CD14-positive monocyte (primary cell): ENCODE results near the gene EIF4A2. TPM values are rescaled to one million over a fixed set of nuclear protein-coding genes. Genes with fewer than 3 reads are reported as not detected.

ENCODE experiments used
- DNase-seq, 3 donors: peaks; one replicate each; pipeline ENCODE4 v3.0.0-alpha.2; 2011 to 2022
- H2AFZ ChIP-seq: 2 replicates; pipeline ENCODE4 v1.6.0; 2012; ENCODE audit warnings: mild to moderate bottlenecking, low read depth, low read length, inconsistent platforms; ENCODE audit not compliant: insufficient read depth, poor library complexity, severe bottlenecking
- H3K27ac ChIP-seq, 2 donors: 1 replicate in 1 of 2; 2 replicates in 1 of 2; pipeline ENCODE4 v1.5.1; 2012 to 2013; ENCODE audit warnings: low read length in 2 of 2, control low read depth in 1 of 2, inconsistent platforms in 1 of 2, low read depth in 1 of 2, mild to moderate bottlenecking in 1 of 2
- H3K27me3 ChIP-seq, 2 donors: one replicate each; pipeline versions ENCODE4 v1.6.0 to v1.6.1; 2011 to 2013; ENCODE audit warnings: low read length in 2 of 2; ENCODE audit not compliant: control insufficient read depth in 2 of 2, insufficient read depth in 2 of 2
- H3K36me3 ChIP-seq, 2 donors: replicated peaks in 1 of 2; 1 replicate in 1 of 2; 2 replicates in 1 of 2; pipeline versions ENCODE4 v1.5.1 to v1.6.1; 2012 to 2013; ENCODE audit warnings: low read length in 2 of 2, control low read depth in 1 of 2, inconsistent platforms in 1 of 2, mild to moderate bottlenecking in 1 of 2; ENCODE audit not compliant: insufficient read depth in 2 of 2, control insufficient read depth in 1 of 2
- H3K4me1 ChIP-seq, 2 donors: 1 replicate in 1 of 2; 2 replicates in 1 of 2; pipeline versions ENCODE4 v1.5.1 to v1.6.1; 2012 to 2013; ENCODE audit warnings: low read length in 2 of 2, control low read depth in 1 of 2, inconsistent platforms in 1 of 2, mild to moderate bottlenecking in 1 of 2, moderate library complexity in 1 of 2; ENCODE audit not compliant: insufficient read depth in 2 of 2, control insufficient read depth in 1 of 2
- H3K4me2 ChIP-seq: replicated peaks from 2 replicates; pipeline ENCODE3; 2012; ENCODE audit warnings: low read length, moderate library complexity, mild to moderate bottlenecking; ENCODE audit not compliant: poor library complexity, severe bottlenecking; ENCODE audit errors: extremely low read depth
- H3K4me3 ChIP-seq, 3 experiments: fragments of 200-600 bp in 1 of 3; sonication (generic) in 1 of 3; replicated peaks in 1 of 3; 1 replicate in 2 of 3; 2 replicates in 1 of 3; pipeline ENCODE4 v1.5.1; 2011 to 2013; ENCODE audit warnings: low read length in 3 of 3, mild to moderate bottlenecking in 3 of 3, control low read depth in 2 of 3, low read depth in 2 of 3, inconsistent platforms in 1 of 3, moderate library complexity in 1 of 3
- H3K79me2 ChIP-seq: 2 replicates; pipeline ENCODE4 v1.6.0; 2012; ENCODE audit warnings: mild to moderate bottlenecking, control low read depth, inconsistent platforms, low read length, moderate library complexity; ENCODE audit not compliant: insufficient read depth
- H3K9ac ChIP-seq: 2 replicates; pipeline ENCODE4 v1.6.0; 2017; ENCODE audit warnings: low read length, mild to moderate bottlenecking; ENCODE audit not compliant: insufficient read depth, poor library complexity, severe bottlenecking
- H3K9me3 ChIP-seq, 2 donors: replicated peaks in 1 of 2; 1 replicate in 1 of 2; 2 replicates in 1 of 2; pipeline versions ENCODE4 v1.5.1 to v1.6.1; 2012 to 2013; ENCODE audit warnings: low read length in 2 of 2, control low read depth in 1 of 2; ENCODE audit not compliant: control insufficient read depth in 1 of 2, insufficient read depth in 1 of 2
- H4K20me1 ChIP-seq: 2 replicates; pipeline ENCODE4 v1.6.0; 2012; ENCODE audit warnings: mild to moderate bottlenecking, low read length, control low read depth, moderate library complexity; ENCODE audit not compliant: insufficient read depth
- H3K27ac Mint-ChIP-seq, 7 donors: one replicate each; pipeline ENCODE4 v1.8.0; 2020; ENCODE audit warnings: mild to moderate bottlenecking in 7 of 7, mixed read lengths in 7 of 7, moderate library complexity in 6 of 7, inconsistent platforms in 2 of 7
- H3K27me3 Mint-ChIP-seq, 3 donors: one replicate each; pipeline ENCODE4 v1.8.0; 2021 to 2022; ENCODE audit warnings: low read depth in 3 of 3, mild to moderate bottlenecking in 3 of 3, mixed read lengths in 3 of 3, moderate library complexity in 3 of 3, inconsistent platforms in 1 of 3
- H3K36me3 Mint-ChIP-seq, 2 donors: one replicate each; pipeline ENCODE4 v1.8.0; 2020; ENCODE audit warnings: mixed read lengths in 2 of 2, inconsistent platforms in 1 of 2, mild to moderate bottlenecking in 1 of 2
- H3K4me1 Mint-ChIP-seq: one replicate; pipeline ENCODE4 v1.8.0; 2020; ENCODE audit warnings: mild to moderate bottlenecking, mixed read lengths
- H3K4me3 Mint-ChIP-seq, 2 donors: one replicate each; pipeline ENCODE4 v1.8.0; 2020; ENCODE audit warnings: mild to moderate bottlenecking in 2 of 2, mixed read lengths in 2 of 2, moderate library complexity in 1 of 2
- H3K9me3 Mint-ChIP-seq, 7 donors: one replicate each; pipeline ENCODE4 v1.8.0; 2020 to 2022; ENCODE audit warnings: mixed read lengths in 7 of 7, mild to moderate bottlenecking in 6 of 7, moderate library complexity in 6 of 7, inconsistent platforms in 2 of 7
- WGBS: methylation state at CpG from one replicate; pipeline ENCODE4 v1.1.5; 2013; ENCODE audit warnings: missing lambda C conversion rate; ENCODE audit not compliant: insufficient coverage; 5-methylcytosine and 5-hydroxymethylcytosine counted together
- intact Hi-C, 2 donors: fragments of 100-400 bp; cut with micrococcal nuclease; formaldehyde crosslinking; loops; one replicate each; pipeline versions ENCODE4 v1.15.0 to v1.15.1; 2023
- polyA plus RNA-seq, 3 donors: library from polyadenylated mRNA; depleted of rRNA in 1 of 3; unstranded in 2 of 3; stranded (reverse) in 1 of 3; fragments of 300-500 nt in 2 of 3; fragments of >200 nt in 1 of 3; fragmentation: Illumina TruSeq in 2 of 3; gene quantifications; 1 replicate in 2 of 3; 2 replicates in 1 of 3; pipeline ENCODE4 v1.2.3, GENCODE V29; 2012 to 2021
- TF ChIP-seq, protein P1 (sequence below): fragments of 200-600 bp; IDR thresholded peaks from one replicate; pipeline ENCODE4 v1.8.0; 2022; ENCODE audit warnings: antibody characterized with exemption, mild to moderate bottlenecking

Gene EIF4A2
- polyA plus RNA-seq, 3 donors, result 67.0 to 405 (median 73.0) TPM

- peaks cover 0 to 7% (median 4%) of the 10 kb centered on the region in 7 donors for H3K9me3 Mint-ChIP-seq
- no peak overlapping the region for H3K4me2 ChIP-seq
- H3K27ac Mint-ChIP-seq, result no peak overlapping the region
- no peak overlapping the region for H2AFZ ChIP-seq
- peaks cover 49 to 51% (median 51%) of the 10 kb centered on the region in 3 donors for H3K27me3 Mint-ChIP-seq
- H4K20me1 ChIP-seq, result no peaks in the 10 kb centered on the region
- peaks cover 37 to 45% of the 10 kb centered on the region in 2 donors for H3K27me3 ChIP-seq
- DNase-seq, result no peak
- H3K4me1 Mint-ChIP-seq, result peaks cover 22% of the 10 kb centered on the region
- no peak overlapping the region for H3K4me3 ChIP-seq
- no CpG with 5 or more reads among the region's 2 CpGs for WGBS
- peaks cover 2 to 7% of the 10 kb centered on the region in 2 donors for H3K36me3 Mint-ChIP-seq
- TF ChIP-seq, protein P1, sequence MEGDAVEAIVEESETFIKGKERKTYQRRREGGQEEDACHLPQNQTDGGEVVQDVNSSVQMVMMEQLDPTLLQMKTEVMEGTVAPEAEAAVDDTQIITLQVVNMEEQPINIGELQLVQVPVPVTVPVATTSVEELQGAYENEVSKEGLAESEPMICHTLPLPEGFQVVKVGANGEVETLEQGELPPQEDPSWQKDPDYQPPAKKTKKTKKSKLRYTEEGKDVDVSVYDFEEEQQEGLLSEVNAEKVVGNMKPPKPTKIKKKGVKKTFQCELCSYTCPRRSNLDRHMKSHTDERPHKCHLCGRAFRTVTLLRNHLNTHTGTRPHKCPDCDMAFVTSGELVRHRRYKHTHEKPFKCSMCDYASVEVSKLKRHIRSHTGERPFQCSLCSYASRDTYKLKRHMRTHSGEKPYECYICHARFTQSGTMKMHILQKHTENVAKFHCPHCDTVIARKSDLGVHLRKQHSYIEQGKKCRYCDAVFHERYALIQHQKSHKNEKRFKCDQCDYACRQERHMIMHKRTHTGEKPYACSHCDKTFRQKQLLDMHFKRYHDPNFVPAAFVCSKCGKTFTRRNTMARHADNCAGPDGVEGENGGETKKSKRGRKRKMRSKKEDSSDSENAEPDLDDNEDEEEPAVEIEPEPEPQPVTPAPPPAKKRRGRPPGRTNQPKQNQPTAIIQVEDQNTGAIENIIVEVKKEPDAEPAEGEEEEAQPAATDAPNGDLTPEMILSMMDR, result no peak
- no peak overlapping the region for H3K4me3 Mint-ChIP-seq
- H3K79me2 ChIP-seq, result no peaks in the 10 kb centered on the region
- peaks cover 12 to 29% of the 10 kb centered on the region in 2 donors for H3K4me1 ChIP-seq
- no peak overlapping the region for H3K9ac ChIP-seq
- H3K36me3 ChIP-seq, result no peaks in the 10 kb centered on the region
- intact Hi-C loops, result no loop called here
- no peak overlapping the region for H3K27ac ChIP-seq
- H3K9me3 ChIP-seq, result peaks cover 3 to 18% of the 10 kb centered on the region in 2 donors
Measured at GRCh38 chr3:186823386-186823785, 40.0 kb downstream of the EIF4A2 start.

DNA sequence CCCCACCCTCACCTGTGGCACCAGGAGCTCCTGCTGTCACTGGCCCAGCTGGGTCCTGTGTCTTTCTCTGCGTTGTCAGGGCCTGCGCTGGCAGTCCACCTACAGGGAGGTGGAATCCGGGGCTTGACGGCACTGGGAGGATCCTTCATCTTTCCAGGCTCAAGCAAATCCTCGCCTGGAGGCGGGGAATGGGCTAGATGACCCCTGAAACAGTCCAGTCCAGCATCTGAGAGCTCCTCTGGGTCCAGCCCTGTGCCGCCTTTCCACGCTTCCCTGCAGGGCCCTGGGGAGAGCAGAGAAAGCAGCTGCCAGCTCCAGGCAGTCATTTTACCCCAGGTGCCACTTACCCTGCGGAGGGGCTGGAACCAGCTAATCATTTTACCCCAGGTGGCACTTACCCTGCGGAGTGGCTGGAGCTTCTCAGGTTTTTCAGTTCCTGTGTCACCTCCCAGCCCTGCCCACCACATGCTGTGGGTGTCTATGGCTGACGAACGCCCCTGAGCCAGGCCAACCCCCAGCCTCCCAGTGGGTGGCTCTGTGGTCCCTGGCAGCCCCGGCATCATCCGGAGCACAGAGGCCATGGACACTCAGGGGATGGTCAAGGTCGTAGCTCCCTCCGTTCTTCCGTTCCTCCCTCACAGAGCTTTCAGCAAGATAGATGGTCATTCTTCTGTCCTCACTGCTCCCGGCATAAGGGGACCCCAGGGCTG is 41.2 kb downstream of the EIF4A2 start:
- Histone ChIP-seq H3K4me1 (peaks cover 12 to 29% of the 10 kb centered on the region in 2 donors), H3K9me3 (peaks cover 3 to 18% of the 10 kb centered on the region in 2 donors), H3K4me2 (no peak overlapping the region), H3K9ac (no peak overlapping the region), H4K20me1 (no peaks in the 10 kb centered on the region), H2AFZ (no peak overlapping the region), H3K36me3 (no peaks in the 10 kb centered on the region), H3K79me2 (no peaks in the 10 kb centered on the region), H3K27me3 (peaks cover 46 to 56% of the 10 kb centered on the region in 2 donors), H3K27ac (no peak overlapping the region), H3K4me3 (no peak overlapping the region)
- DNase-seq, result no peak
- peak overlapping the region in 1 of 2 donors; percentile 89 for H3K4me3 Mint-ChIP-seq
- H3K9me3 Mint-ChIP-seq, result peaks cover 0 to 9% (median 4%) of the 10 kb centered on the region in 7 donors
- TF ChIP-seq, protein P1, result no peak
- peaks cover 59 to 63% (median 62%) of the 10 kb centered on the region in 3 donors for H3K27me3 Mint-ChIP-seq
- H3K4me1 Mint-ChIP-seq, result peaks cover 23% of the 10 kb centered on the region
- 67% methylated on average over 16 of the region's 18 CpGs for WGBS
- no peak overlapping the region for H3K27ac Mint-ChIP-seq
- H3K36me3 Mint-ChIP-seq, result peaks cover 2 to 7% of the 10 kb centered on the region in 2 donors
- intact Hi-C loops, result loop anchor here in 1 of 2 donors (5.0 kb wide), 1 partner anchor 42 kb away; the partner anchor contains the start of gene EIF4A2
